A673 (cell line): ENCODE measurements around the gene SRBD1. TPM values are rescaled to one million over a fixed set of nuclear protein-coding genes. Genes with fewer than 3 reads are reported as not detected.
A peak's percentile ranks its signal among the peaks of the same experiment; 100 is the strongest.

Experiments used
- BruUV-seq: library from RNA; stranded (reverse); fragments of 400-500 nt; replicated peaks from 2 replicates; lab custom pipeline; 2021; lab: Mats Ljungman, UMichigan
- CTCF ChIA-PET: fragments of 300-600 bp; sonication (Branson Sonifier 250); formaldehyde crosslinking; loops from one replicate; lab custom pipeline; 2022; ENCODE audit warnings: antibody characterized with exemption; lab: Charles Lee
- POLR2A ChIA-PET: fragments of 300-600 bp; sonication (Branson Sonifier 250); formaldehyde crosslinking; loops from one replicate; lab custom pipeline; 2022; ENCODE audit warnings: antibody characterized with exemption; ENCODE audit not compliant: low non-redundant PET; lab: Charles Lee
- DNase-seq: peaks from one replicate; pipeline ENCODE4 v3.0.0-alpha.2; 2015; ENCODE audit warnings: low spot score
- H3K27ac ChIP-seq: fragments of 200-600 bp; sonication (generic); 2 replicates; pipeline ENCODE4 v1.5.1; 2016; ENCODE audit warnings: mixed run types, low read depth, mild to moderate bottlenecking, mixed read lengths, antibody characterized with exemption, low read length; ENCODE audit not compliant: poor library complexity, severe bottlenecking
- H3K27me3 ChIP-seq: fragments of 200-600 bp; sonication (generic); replicated peaks from 2 replicates; pipeline ENCODE4 v1.6.1; 2017; ENCODE audit warnings: mixed run types, low read depth, mild to moderate bottlenecking, mixed read lengths, antibody characterized with exemption, low read length; ENCODE audit not compliant: insufficient read depth, poor library complexity
- H3K36me3 ChIP-seq: fragments of 200-600 bp; sonication (generic); 2 replicates; pipeline ENCODE4 v1.6.1; 2016; ENCODE audit warnings: mixed run types, mild to moderate bottlenecking, mixed read lengths, antibody characterized with exemption, low read length; ENCODE audit not compliant: insufficient read depth, poor library complexity, severe bottlenecking
- H3K4me1 ChIP-seq: fragments of 200-600 bp; sonication (generic); 2 replicates; pipeline ENCODE4 v1.6.1; 2017; ENCODE audit warnings: mixed run types, mild to moderate bottlenecking, mixed read lengths, antibody characterized with exemption, low read length; ENCODE audit not compliant: insufficient read depth, poor library complexity, severe bottlenecking
- H3K4me3 ChIP-seq: fragments of 200-600 bp; sonication (generic); 2 replicates; pipeline ENCODE4 v1.5.1; 2016; ENCODE audit warnings: low read depth, mixed run types, mild to moderate bottlenecking, mixed read lengths, low read length; ENCODE audit not compliant: poor library complexity, severe bottlenecking
- H3K9me3 ChIP-seq: fragments of 200-600 bp; sonication (generic); 2 replicates; pipeline ENCODE4 v1.6.1; 2016; ENCODE audit warnings: mixed run types, low read depth, mild to moderate bottlenecking, mixed read lengths, antibody characterized with exemption, low read length; ENCODE audit not compliant: poor library complexity, severe bottlenecking
- CTCF ChIP-seq: fragments of 300-800, 200-600 bp; sonication (generic); conservative IDR thresholded peaks from 2 replicates; pipeline ENCODE4 v1.5.1; 2017; ENCODE audit warnings: low read depth, mild to moderate bottlenecking, antibody characterized with exemption, low read length, moderate library complexity, mixed read lengths
- EZH2 ChIP-seq: fragments of 200-600 bp; sonication (generic); IDR thresholded peaks from 2 replicates; pipeline ENCODE4 v1.6.1; 2017; ENCODE audit warnings: borderline replicate concordance, low read depth, mild to moderate bottlenecking, mixed read lengths, antibody characterized with exemption, low read length; ENCODE audit not compliant: poor library complexity, severe bottlenecking
- intact Hi-C: fragments of 100-400 bp; cut with micrococcal nuclease; formaldehyde crosslinking; loops from one replicate; pipeline ENCODE4 v1.10.0; 2022; ENCODE audit not compliant: unreplicated experiment
- total RNA-seq: library from RNA; stranded (reverse); gene quantifications from 2 replicates; pipeline ENCODE4 v1.2.3, GENCODE V29; 2021

SRBD1 gene
- total RNA-seq, 1 experiment from 2014 or later, result 21.9 TPM

GRCh38 chr2:45586600-45586999, 24.5 kb downstream of the SRBD1 start:
- ChIA-PET POLR2A (no interaction called here), CTCF (no interaction called here)
- TF ChIP-seq CTCF, result no peak
- no peak for TF ChIP-seq EZH2

GRCh38 chr2:45585267-45585861, 25.7 kb downstream of the SRBD1 start:
- H3K4me3 ChIP-seq, result no peak overlapping the region
- TF ChIP-seq EZH2 (no peak), CTCF (peak; percentile 80)
- H3K36me3 ChIP-seq, result no peaks in the 10 kb centered on the region
- intact Hi-C loops, result no loop called here
- CTCF ChIA-PET, result interaction anchor here (0.7 to 1.2 kb wide), 4 partner anchors 10 to 193 kb away, joined by 3 to 5 read pairs (median 4); no protein-coding TSS in a partner anchor
- BruUV-seq, result no TSS peak
- POLR2A ChIA-PET, result interaction anchor here (0.7 kb wide), 1 partner anchor 1367 kb away, joined by 3 read pairs; no protein-coding TSS in a partner anchor
- no peaks in the 10 kb centered on the region for H3K9me3 ChIP-seq
- no peak overlapping the region for H3K27ac ChIP-seq
- peaks cover 9% of the 10 kb centered on the region for H3K4me1 ChIP-seq
- H3K27me3 ChIP-seq, result no peaks in the 10 kb centered on the region
- peak; percentile 66 for DNase-seq

More at GRCh38 chr2:45586600-45586999, 24.5 kb downstream of the SRBD1 start:
- Histone ChIP-seq H3K36me3 (no peaks in the 10 kb centered on the region), H3K27ac (no peak overlapping the region), H3K9me3 (no peaks in the 10 kb centered on the region), H3K27me3 (no peaks in the 10 kb centered on the region), H3K4me1 (peaks cover 9% of the 10 kb centered on the region), H3K4me3 (no peak overlapping the region)
- intact Hi-C loops, result no loop called here
- DNase-seq, result no peak
- BruUV-seq, result no TSS peak

- H3K4me1 ChIP-seq, result peaks cover 9% of the 10 kb centered on the region
- no peaks in the 10 kb centered on the region for H3K27me3 ChIP-seq
- ChIA-PET POLR2A (no interaction called here), CTCF (interaction anchor here (0.6 kb wide), 1 partner anchor 22 kb away, joined by 4 read pairs; no protein-coding TSS in a partner anchor)
- no peak overlapping the region for H3K4me3 ChIP-seq
- no peak for DNase-seq
- H3K27ac ChIP-seq, result no peak overlapping the region
- intact Hi-C loops, result no loop called here
- no peaks in the 10 kb centered on the region for H3K9me3 ChIP-seq
- H3K36me3 ChIP-seq, result no peaks in the 10 kb centered on the region
- no TSS peak for BruUV-seq
- TF ChIP-seq EZH2 (no peak), CTCF (no peak)
These were observed 27.1 kb downstream of the SRBD1 start for GRCh38 chr2:45583977-45584376.
